Neural cell (in vitro differentiated cells): ENCODE results near the gene MFSD1. TPM values are rescaled to one million over a fixed set of nuclear protein-coding genes. Genes with fewer than 3 reads are reported as not detected.

Source experiments
- H2AFZ ChIP-seq: fragments of 200-600, 300-800 bp; sonication (generic), shearing (Covaris generic); 2 replicates; pipeline ENCODE4 v1.6.0; 2014; ENCODE audit warnings: low read depth, mild to moderate bottlenecking, antibody characterized with exemption, low read length, moderate library complexity
- H3F3A ChIP-seq: fragments of 200-600 bp; shearing (Covaris generic); 2 replicates; pipeline ENCODE4 v1.6.1; 2016; ENCODE audit warnings: mild to moderate bottlenecking, moderate library complexity, mixed read lengths, antibody characterized with exemption, low read length; ENCODE audit not compliant: insufficient read depth, poor library complexity, severe bottlenecking
- H3K27ac ChIP-seq: fragments of 200-600, 300-800 bp; sonication (generic), shearing (Covaris generic); 2 replicates; pipeline ENCODE4 v1.5.1; 2014; ENCODE audit warnings: mild to moderate bottlenecking, low read length, moderate library complexity
- H3K27me3 ChIP-seq: fragments of 300-800, 200-600 bp; sonication (generic), shearing (Covaris generic); 2 replicates; pipeline ENCODE4 v1.6.0; 2014; ENCODE audit warnings: mild to moderate bottlenecking, low read depth, low read length, moderate library complexity; ENCODE audit not compliant: insufficient read depth
- H3K36me3 ChIP-seq: fragments of 300-800, 200-600 bp; sonication (generic), shearing (Covaris generic); 2 replicates; pipeline ENCODE4 v1.5.1; 2014; ENCODE audit warnings: mild to moderate bottlenecking, antibody characterized with exemption, low read length, moderate library complexity; ENCODE audit not compliant: insufficient read depth
- H3K4me2 ChIP-seq: fragments of 300-800, 200-600 bp; sonication (generic), shearing (Covaris generic); 2 replicates; pipeline ENCODE4 v1.6.0; 2014; ENCODE audit warnings: mild to moderate bottlenecking, low read length
- H3K4me3 ChIP-seq: fragments of 300-800, 200-600 bp; sonication (generic), shearing (Covaris generic); 2 replicates; pipeline ENCODE4 v1.5.1; 2014; ENCODE audit warnings: mild to moderate bottlenecking, low read length, moderate library complexity
- H3K79me2 ChIP-seq: fragments of 200-600 bp; shearing (Covaris generic); replicated peaks from 2 replicates; pipeline ENCODE4 v1.6.0; 2014; ENCODE audit warnings: mild to moderate bottlenecking, low read length, moderate library complexity; ENCODE audit not compliant: insufficient read depth
- H3K9ac ChIP-seq: fragments of 300-800, 200-600 bp; sonication (generic), shearing (Covaris generic); 2 replicates; pipeline ENCODE4 v1.6.1; 2016; ENCODE audit warnings: mild to moderate bottlenecking, low read length, mixed read lengths
- H3K9me2 ChIP-seq: fragments of 200-600 bp; shearing (Covaris generic); 2 replicates; pipeline ENCODE4 v1.6.1; 2016; ENCODE audit warnings: mild to moderate bottlenecking, low read length, mixed read lengths; ENCODE audit not compliant: insufficient read depth
- H3K9me3 ChIP-seq: fragments of 200-600, 300-800 bp; sonication (generic), shearing (Covaris generic); 2 replicates; pipeline ENCODE4 v1.6.1; 2016; ENCODE audit warnings: mild to moderate bottlenecking, mixed run types, low read length, moderate library complexity, mixed read lengths
- H4K20me1 ChIP-seq: fragments of 200-600 bp; shearing (Covaris generic); 2 replicates; pipeline ENCODE4 v1.6.1; 2016; ENCODE audit warnings: mild to moderate bottlenecking, mixed run types; ENCODE audit not compliant: insufficient read depth
- EP300 ChIP-seq: fragments of 450-650 bp; conservative IDR thresholded peaks from 2 replicates; pipeline ENCODE4 v1.6.1; 2014; ENCODE audit warnings: antibody characterized with exemption, mild to moderate bottlenecking, moderate library complexity; ENCODE audit not compliant: poor library complexity, severe bottlenecking
- EZH2 ChIP-seq: fragments of 200-600, 300-800 bp; shearing (Covaris generic), sonication (generic); IDR thresholded peaks from 2 replicates; pipeline ENCODE4 v1.6.1; 2014; ENCODE audit warnings: antibody characterized with exemption, low read length, borderline replicate concordance, mild to moderate bottlenecking; ENCODE audit not compliant: insufficient read depth, poor library complexity, severe bottlenecking
- MXI1 ChIP-seq: fragments of 450-650 bp; conservative IDR thresholded peaks from 2 replicates; pipeline ENCODE4 v1.6.1; 2014; ENCODE audit warnings: antibody characterized with exemption, mild to moderate bottlenecking; ENCODE audit not compliant: poor library complexity, severe bottlenecking
- POLR2AphosphoS5 ChIP-seq: IDR thresholded peaks from 2 replicates; pipeline ENCODE4 v1.6.1; 2012
- RAD21 ChIP-seq: fragments of 450-650 bp; conservative IDR thresholded peaks from 2 replicates; pipeline ENCODE4 v1.6.1; 2014; ENCODE audit warnings: antibody characterized with exemption, mild to moderate bottlenecking, moderate library complexity
- REST ChIP-seq: IDR thresholded peaks from 2 replicates; pipeline ENCODE4 v1.6.1; 2012; ENCODE audit warnings: borderline replicate concordance
- SMC3 ChIP-seq: fragments of 450-650 bp; conservative IDR thresholded peaks from 2 replicates; pipeline ENCODE4 v1.6.1; 2014; ENCODE audit warnings: antibody characterized with exemption, mild to moderate bottlenecking, moderate library complexity; ENCODE audit not compliant: poor library complexity
- TAF1 ChIP-seq: IDR thresholded peaks from 2 replicates; pipeline ENCODE4 v1.6.1; 2012; ENCODE audit warnings: low read depth
- polyA plus RNA-seq: library from polyadenylated mRNA; depleted of rRNA; stranded (reverse); fragments of >200 nt; gene quantifications from 2 replicates; pipeline ENCODE4 v1.2.3, GENCODE V29; 2014
- TF ChIP-seq, protein P1 (sequence below): fragments of 450-650 bp; IDR thresholded peaks from 2 replicates; pipeline ENCODE4 v1.5.1; 2014; ENCODE audit warnings: antibody characterized with exemption, mild to moderate bottlenecking, moderate library complexity; ENCODE audit not compliant: poor library complexity, severe bottlenecking

The MFSD1 gene
- polyA plus RNA-seq, 1 donor from 2014 or later, result 107 TPM

GRCh38 chr3:158762701-158763100 is 39.2 kb upstream of the MFSD1 start:
- Histone ChIP-seq H3K9ac (no peak overlapping the region), H2AFZ (no peak overlapping the region), H3K4me2 (no peak overlapping the region), H3K27ac (no peak overlapping the region), H4K20me1 (no peaks in the 10 kb centered on the region), H3K79me2 (no peaks in the 10 kb centered on the region), H3K9me3 (no peaks in the 10 kb centered on the region), H3K36me3 (no peaks in the 10 kb centered on the region), H3K4me3 (no peak overlapping the region), H3K9me2 (no peaks in the 10 kb centered on the region), H3F3A (no peaks in the 10 kb centered on the region), H3K27me3 (no peaks in the 10 kb centered on the region)
- TF ChIP-seq EZH2, result no peak
- no peak for TF ChIP-seq MXI1
- no peak for TF ChIP-seq RAD21
- no peak for TF ChIP-seq POLR2AphosphoS5
- TF ChIP-seq TAF1, result no peak
- no peak for TF ChIP-seq SMC3

GRCh38 chr3:158763421-158763820 is 38.4 kb upstream of the MFSD1 start:
- Histone ChIP-seq H3K27ac (no peak overlapping the region), H3K36me3 (no peaks in the 10 kb centered on the region), H3K9me3 (no peaks in the 10 kb centered on the region), H3F3A (no peaks in the 10 kb centered on the region), H3K4me3 (no peak overlapping the region), H2AFZ (no peak overlapping the region), H4K20me1 (no peaks in the 10 kb centered on the region), H3K9me2 (no peaks in the 10 kb centered on the region), H3K4me2 (no peak overlapping the region), H3K27me3 (no peaks in the 10 kb centered on the region), H3K9ac (no peak overlapping the region), H3K79me2 (no peaks in the 10 kb centered on the region)
- TF ChIP-seq RAD21 (no peak), MXI1 (no peak), EZH2 (no peak), SMC3 (no peak), TAF1 (no peak), REST (no peak), POLR2AphosphoS5 (no peak), EP300 (no peak)
- TF ChIP-seq, protein P1, sequence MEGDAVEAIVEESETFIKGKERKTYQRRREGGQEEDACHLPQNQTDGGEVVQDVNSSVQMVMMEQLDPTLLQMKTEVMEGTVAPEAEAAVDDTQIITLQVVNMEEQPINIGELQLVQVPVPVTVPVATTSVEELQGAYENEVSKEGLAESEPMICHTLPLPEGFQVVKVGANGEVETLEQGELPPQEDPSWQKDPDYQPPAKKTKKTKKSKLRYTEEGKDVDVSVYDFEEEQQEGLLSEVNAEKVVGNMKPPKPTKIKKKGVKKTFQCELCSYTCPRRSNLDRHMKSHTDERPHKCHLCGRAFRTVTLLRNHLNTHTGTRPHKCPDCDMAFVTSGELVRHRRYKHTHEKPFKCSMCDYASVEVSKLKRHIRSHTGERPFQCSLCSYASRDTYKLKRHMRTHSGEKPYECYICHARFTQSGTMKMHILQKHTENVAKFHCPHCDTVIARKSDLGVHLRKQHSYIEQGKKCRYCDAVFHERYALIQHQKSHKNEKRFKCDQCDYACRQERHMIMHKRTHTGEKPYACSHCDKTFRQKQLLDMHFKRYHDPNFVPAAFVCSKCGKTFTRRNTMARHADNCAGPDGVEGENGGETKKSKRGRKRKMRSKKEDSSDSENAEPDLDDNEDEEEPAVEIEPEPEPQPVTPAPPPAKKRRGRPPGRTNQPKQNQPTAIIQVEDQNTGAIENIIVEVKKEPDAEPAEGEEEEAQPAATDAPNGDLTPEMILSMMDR, result no peak
